Adrenal gland (tissue), 12 donors: Measurements from ENCODE around the gene COL2A1. TPM values are rescaled to one million over a fixed set of nuclear protein-coding genes. Genes with fewer than 3 reads are reported as not detected.

ENCODE experiments used
- DNase-seq, 7 donors: peaks; one replicate each; pipeline ENCODE4 v3.0.0-alpha.2; 2019 to 2020
- H3K27ac ChIP-seq, 5 donors: fragments of 200-600 bp; sonication (generic) in 4 of 5; 1 replicate in 3 of 5; 2 replicates in 2 of 5; pipeline versions ENCODE4 v1.5.1 to v1.8.0; 2016 to 2020; ENCODE audit warnings: mild to moderate bottlenecking in 1 of 5
- H3K27me3 ChIP-seq: fragments of 200-600 bp; 2 replicates; pipeline ENCODE4 v1.8.0; 2021
- H3K36me3 ChIP-seq, 2 donors: fragments of 200-600 bp; replicated peaks in 1 of 2; 1 replicate in 1 of 2; 2 replicates in 1 of 2; pipeline versions ENCODE4 v1.5.1 to v1.8.0; 2018 to 2022
- H3K4me1 ChIP-seq, 2 donors: fragments of 200-600 bp; replicated peaks in 1 of 2; 1 replicate in 1 of 2; 2 replicates in 1 of 2; pipeline versions ENCODE4 v1.5.1 to v1.8.0; 2018 to 2021
- H3K4me3 ChIP-seq, 4 donors: fragments of 200-600 bp; sonication (generic) in 3 of 4; one replicate each; pipeline ENCODE4 v1.5.1; 2016 to 2018
- H3K9me3 ChIP-seq, 3 donors: fragments of 200-600 bp; sonication (generic) in 1 of 3; replicated peaks in 1 of 3; 1 replicate in 2 of 3; 2 replicates in 1 of 3; pipeline versions ENCODE4 v1.5.1 to v1.8.0; 2016 to 2021
- CTCF ChIP-seq, 6 experiments: fragments of 450-650 bp in 4 of 6; fragments of 200-600 bp in 2 of 6; sonication (generic) in 1 of 6; IDR thresholded peaks; 1 replicate in 5 of 6; 2 replicates in 1 of 6; pipeline versions ENCODE4 v1.5.1 to v1.8.0; 2016 to 2021; ENCODE audit warnings: antibody characterized with exemption in 6 of 6, mild to moderate bottlenecking in 2 of 6, moderate library complexity in 1 of 6
- POLR2A ChIP-seq, 2 donors: fragments of 450-650 bp; IDR thresholded peaks; one replicate each; pipeline ENCODE4 v1.6.1; 2017; ENCODE audit warnings: antibody characterized with exemption in 2 of 2, mild to moderate bottlenecking in 2 of 2, moderate library complexity in 1 of 2
- WGBS, 4 donors: extraction: QIAGEN DNeasy Blood & Tissue Kit in 2 of 4; methylation state at CpG; one replicate each; pipeline versions ENCODE4 v1.1.5 to v1.1.7; 2013 to 2017; 5-methylcytosine and 5-hydroxymethylcytosine counted together
- intact Hi-C, 2 donors: fragments of 100-400 bp; cut with DNase I; formaldehyde crosslinking; loops; one replicate each; pipeline versions ENCODE4 v1.14.1 to v1.15.0; 2022 to 2023
- polyA plus RNA-seq, 3 donors: library from polyadenylated mRNA; stranded (reverse); fragments of 200-250 nt in 2 of 3; fragments of 350-450 nt in 1 of 3; fragmentation: Illumina TruSeq in 1 of 3; extraction: RNeasy Lipid Tissue Mini Kit (QIAGEN cat#74804) in 1 of 3; gene quantifications; one replicate each; pipeline ENCODE4 v1.2.3, GENCODE V29; 2013 to 2014
- total RNA-seq, 9 donors: library from RNA; depleted of rRNA in 4 of 9; stranded (reverse); fragments of >200 nt in 4 of 9; fragments of 120-200 nt in 1 of 9; fragmentation: NEBNext Ultra II Directional in 1 of 9; extraction: Animal tissue kit (Norgen Biotek cat#: 25700) in 1 of 9; gene quantifications; one replicate each; pipeline versions ENCODE4 v1.1.0 to v1.2.4, GENCODE V29; 2013 to 2023
- donor health status: healthy with polysubstance abuse.
- donor health status: Bipolar disorder and iron deficiency.
- donor health status: DM: yes; HTN: yes; CAD: no.
- donor health status: DM: no; HTN: no; CAD: no.
- donor health status: DM: no; HTN: no; CAD: no.
- donor health status: DM: yes; HTN: yes; CAD: no.

COL2A1 gene
- total and polyA plus RNA-seq, 12 donors: 0.07 to 18.2 (median 0.25) TPM; not detected in 3

- no peaks in the 10 kb centered on the region for H3K27me3 ChIP-seq
- WGBS, 4 donors: 74 to 88% (median 84%) methylated on average over 12 to 18 of the region's 18 CpGs
- H3K4me1 ChIP-seq: no peaks in the 10 kb centered on the region
- H3K27ac ChIP-seq: no peak overlapping the region
- no peak overlapping the region for H3K4me3 ChIP-seq
- DNase-seq: no peak
- no peaks in the 10 kb centered on the region for H3K36me3 ChIP-seq
- intact Hi-C loops: no loop called here
- no peaks in the 10 kb centered on the region for H3K9me3 ChIP-seq
- TF ChIP-seq CTCF (IDR thresholded peaks at IDR 0.05): no peak
- no peak for TF ChIP-seq POLR2A (IDR thresholded peaks at IDR 0.05)
Measured at GRCh38 chr12:48027183-48028002, 23.1 kb upstream of the COL2A1 start.

GRCh38 chr12:48026060-48026827 lies 22.0 kb upstream of the COL2A1 start:
- no peaks in the 10 kb centered on the region for H3K36me3 ChIP-seq
- H3K4me1 ChIP-seq: no peaks in the 10 kb centered on the region
- WGBS, 4 donors: 88 to 92% (median 90%) methylated on average over 7 of the region's 7 CpGs
- H3K27me3 ChIP-seq: no peaks in the 10 kb centered on the region
- no peak for DNase-seq
- H3K9me3 ChIP-seq: no peaks in the 10 kb centered on the region
- intact Hi-C loops: no loop called here
- no peak for TF ChIP-seq POLR2A (IDR thresholded peaks at IDR 0.05)
- TF ChIP-seq CTCF (IDR thresholded peaks at IDR 0.05): no peak
- no peak overlapping the region for H3K4me3 ChIP-seq
- no peak overlapping the region for H3K27ac ChIP-seq

GRCh38 chr12:48025281-48025680 lies 21.0 kb upstream of the COL2A1 start:
- no peak overlapping the region for H3K4me3 ChIP-seq
- intact Hi-C loops: no loop called here
- DNase-seq: no peak
- WGBS, 4 donors: 69 to 86% (median 78%) methylated on average over 7 of the region's 7 CpGs
- no peak overlapping the region for H3K27ac ChIP-seq
- H3K4me1 ChIP-seq: no peaks in the 10 kb centered on the region
- no peaks in the 10 kb centered on the region for H3K9me3 ChIP-seq
- H3K36me3 ChIP-seq: no peaks in the 10 kb centered on the region
- H3K27me3 ChIP-seq: no peaks in the 10 kb centered on the region
- TF ChIP-seq POLR2A (IDR thresholded peaks at IDR 0.05): no peak
- TF ChIP-seq CTCF (IDR thresholded peaks at IDR 0.05): no peak

GRCh38 chr12:48024735-48025134 lies 20.5 kb upstream of the COL2A1 start:
- WGBS, 4 donors: 83 to 87% (median 86%) methylated on average over 9 of the region's 9 CpGs
- Histone ChIP-seq H3K36me3 (no peaks in the 10 kb centered on the region), H3K9me3 (no peaks in the 10 kb centered on the region), H3K27ac (no peak overlapping the region), H3K27me3 (no peaks in the 10 kb centered on the region), H3K4me3 (no peak overlapping the region), H3K4me1 (no peaks in the 10 kb centered on the region)
- DNase-seq: no peak
- intact Hi-C loops: no loop called here
- TF ChIP-seq POLR2A (IDR thresholded peaks at IDR 0.05) (no peak), CTCF (IDR thresholded peaks at IDR 0.05) (no peak)
